ENCODE data around the gene LRRC34. TPM values are rescaled to one million over a fixed set of nuclear protein-coding genes. Genes with fewer than 3 reads are reported as not detected.

The LRRC34 gene
- total and polyA plus RNA-seq, 10 of the 15 experiments (the other 5 are each of a cell fraction or from before 2014, with no cell fraction given), result 0.24 to 3.7 (median 1.7) TPM

GRCh38 chr3:169836942-169837275 lies 24.2 kb upstream of the LRRC34 start:
- TF ChIP-seq CBX5 (IDR thresholded peaks at IDR 0.05; ENCODE audit: low read depth) (no peak), POU2F2 (IDR thresholded peaks at IDR 0.05; ENCODE audit: borderline replicate concordance, low read depth, low read length) (no peak), ELK1 (IDR thresholded peaks at IDR 0.05; ENCODE audit: low read depth, low read length) (no peak), CREM (IDR thresholded peaks at IDR 0.05; ENCODE audit: low read depth) (no peak), FOXK2 (IDR thresholded peaks at IDR 0.05) (no peak), SREBF1 (IDR thresholded peaks at IDR 0.05; ENCODE audit: low read length) (no peak), PML (IDR thresholded peaks at IDR 0.05; ENCODE audit: low read length) (no peak), ATF3 (IDR thresholded peaks at IDR 0.05; ENCODE audit: borderline replicate concordance, extremely low read depth, low read depth, low read length) (no peak), PKNOX1 (IDR thresholded peaks at IDR 0.05) (no peak), NBN (IDR thresholded peaks at IDR 0.05) (no peak), CHD2 (IDR thresholded peaks at IDR 0.05; ENCODE audit: borderline replicate concordance, low read depth, low read length) (no peak)
- no peak overlapping the region for H3K4me2 ChIP-seq (ENCODE audit: control insufficient read depth, insufficient read depth)
- ChIA-PET SMC1A (ENCODE audit: uncharacterized antibody, unreplicated experiment) (interaction anchor here (1.0 kb wide), 1 partner anchor 95 kb away, joined by 3 read pairs; no protein-coding TSS in a partner anchor), CTCF (no interaction called here), POLR2A (no interaction called here), RAD21 (ENCODE audit: unreplicated experiment) (no interaction called here)
- H3K36me3 ChIP-seq (ENCODE audit: control insufficient read depth in 2 of 2, insufficient read depth in 2 of 2, low read length in 1 of 2), result no peaks in the 10 kb centered on the region
- H3K79me2 ChIP-seq (ENCODE audit: control insufficient read depth, insufficient read depth, low read length), result no peaks in the 10 kb centered on the region
- ATAC-seq (no peak), FAIRE-seq (no peak), DNase-seq (ENCODE audit: low read depth, low spot score) (no peak)
- peak overlapping the region; percentile 90 for H2AFZ ChIP-seq (ENCODE audit: control insufficient read depth, low read depth, low read length)
- no peak overlapping the region; the same call in 1 of the 2 replicates for H3K9ac ChIP-seq (ENCODE audit: control insufficient read depth, insufficient read depth, low read length)
- peak overlapping the region; percentile 81 for H3K27ac ChIP-seq (ENCODE audit: control insufficient read depth, insufficient read depth)
- 98% methylated on average over 3 of the region's 3 CpGs for WGBS (ENCODE audit: insufficient coverage, insufficient replicate concordance, low lambda C conversion rate, missing lambda C conversion rate)
- H3K4me3 ChIP-seq, result no peak overlapping the region
- peaks cover 0 to 1% of the 10 kb centered on the region in 2 experiments; a peak in 1 of 4 replicates for H3K27me3 ChIP-seq (replicated peaks in 1 of 2; ENCODE audit: control insufficient read depth in 2 of 2, insufficient read depth in 2 of 2, low read length in 1 of 2)
- H4K20me1 ChIP-seq (ENCODE audit: control insufficient read depth, insufficient read depth), result no peaks in the 10 kb centered on the region
- BruUV-seq (replicated peaks), result no TSS peak
- peaks cover 30% of the 10 kb centered on the region for H3K4me1 ChIP-seq (ENCODE audit: control insufficient read depth, insufficient read depth, low read length)
- intact Hi-C loops (cut with micrococcal nuclease; ENCODE audit: unreplicated experiment) (no loop called here), in situ Hi-C loops (cut with MboI) (no loop called here)
- no peaks in the 10 kb centered on the region for H3K9me3 ChIP-seq (replicated peaks; ENCODE audit: control insufficient read depth, insufficient read depth, low read length)
